MM.1S (cell line): ENCODE measurements around the gene NOD2.

Experiments
- DNase-seq: peaks from one replicate; pipeline ENCODE4 v3.0.0-alpha.2; 2015
- H2AFZ ChIP-seq: fragments of 300-600 bp; sonication (generic); 2 replicates; pipeline ENCODE4 v1.6.0; 2016; ENCODE audit warnings: antibody characterized with exemption, low read length
- H3F3A ChIP-seq: fragments of 300-600 bp; sonication (generic); 2 replicates; pipeline ENCODE4 v1.6.1; 2016; ENCODE audit warnings: mild to moderate bottlenecking, antibody characterized with exemption, low read length, moderate library complexity, mixed read lengths; ENCODE audit not compliant: insufficient read depth
- H3K27ac ChIP-seq: fragments of 300-600 bp; sonication (generic); 2 replicates; pipeline ENCODE4 v1.5.1; 2016; ENCODE audit warnings: mild to moderate bottlenecking, low read length
- H3K27me3 ChIP-seq: fragments of 300-600 bp; sonication (generic); replicated peaks from 2 replicates; pipeline ENCODE4 v1.6.0; 2016; ENCODE audit warnings: low read length; ENCODE audit not compliant: insufficient read depth
- H3K36me3 ChIP-seq: fragments of 300-600 bp; sonication (generic); replicated peaks from 2 replicates; pipeline ENCODE4 v1.6.1; 2016; ENCODE audit warnings: mild to moderate bottlenecking, low read length, mixed read lengths; ENCODE audit not compliant: insufficient read depth
- H3K4me1 ChIP-seq: fragments of 300-600 bp; sonication (generic); 2 replicates; pipeline ENCODE4 v1.6.1; 2016; ENCODE audit warnings: low read length, mixed read lengths
- H3K4me2 ChIP-seq: fragments of 300-600 bp; sonication (generic); 2 replicates; pipeline ENCODE4 v1.6.0; 2016; ENCODE audit warnings: low read depth, low read length
- H3K4me3 ChIP-seq: fragments of 300-600 bp; sonication (generic); 2 replicates; pipeline ENCODE4 v1.5.1; 2016; ENCODE audit warnings: low read length, mixed read lengths
- H3K79me2 ChIP-seq: fragments of 300-600 bp; sonication (generic); 2 replicates; pipeline ENCODE4 v1.6.1; 2016; ENCODE audit warnings: mixed run types, low read length, mixed read lengths
- H3K9ac ChIP-seq: fragments of 300-600 bp; sonication (generic); 2 replicates; pipeline ENCODE4 v1.6.1; 2016; ENCODE audit warnings: low read length, mixed read lengths
- H3K9me2 ChIP-seq: fragments of 300-600 bp; sonication (generic); replicated peaks from 2 replicates; pipeline ENCODE4 v1.6.1; 2016; ENCODE audit warnings: mild to moderate bottlenecking, low read length, mixed read lengths; ENCODE audit not compliant: insufficient read depth
- H3K9me3 ChIP-seq: fragments of 300-600 bp; sonication (generic); replicated peaks from 2 replicates; pipeline ENCODE4 v1.6.1; 2016; ENCODE audit warnings: mild to moderate bottlenecking, low read length, mixed read lengths; ENCODE audit not compliant: insufficient read depth
- H4K20me1 ChIP-seq: fragments of 300-600 bp; sonication (generic); 2 replicates; pipeline ENCODE4 v1.6.1; 2016; ENCODE audit warnings: mild to moderate bottlenecking, low read length, moderate library complexity, mixed read lengths; ENCODE audit not compliant: insufficient read depth
- EZH2 ChIP-seq: fragments of 300-600 bp; sonication (generic); optimal IDR thresholded peaks from 2 replicates; pipeline ENCODE3; 2017; ENCODE audit warnings: low read depth, mild to moderate bottlenecking, antibody characterized with exemption, low read length, mixed read lengths
- EZH2phosphoT487 ChIP-seq: fragments of 300-600 bp; sonication (generic); IDR thresholded peaks from 2 replicates; pipeline ENCODE4 v1.6.1; 2018; ENCODE audit warnings: antibody characterized with exemption, low read length
- TF ChIP-seq, protein P1 (sequence below): fragments of 300-600 bp; sonication (generic); IDR thresholded peaks from 2 replicates; pipeline ENCODE4 v1.5.1; 2016; ENCODE audit warnings: antibody characterized with exemption, low read length, mixed read lengths

NOD2 gene

DNA sequence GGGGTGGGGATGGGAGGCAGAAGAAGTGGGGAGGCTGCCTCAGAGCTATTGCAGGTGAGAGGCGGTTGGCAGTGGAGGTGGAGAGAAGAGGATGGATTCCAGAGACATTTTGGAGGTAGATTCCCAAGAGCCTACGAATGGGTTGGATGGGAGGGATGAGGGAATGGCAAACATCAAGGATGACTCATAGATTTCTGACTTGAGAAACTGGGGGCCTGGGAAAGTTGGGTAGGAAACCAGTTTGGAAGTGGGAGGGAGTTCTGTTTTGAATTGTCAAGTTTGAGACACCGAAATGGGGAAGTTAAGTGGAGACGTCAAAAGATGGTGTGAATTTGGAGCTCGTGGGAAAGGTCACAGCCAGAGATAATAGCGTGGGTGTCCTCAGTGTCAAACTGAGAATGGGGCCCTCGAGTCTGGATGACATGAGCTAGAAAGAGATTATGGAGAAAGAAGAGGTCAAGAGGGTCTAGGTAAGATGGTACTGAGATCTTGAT, 42.3 kb downstream of the NOD2 start:
- no peak overlapping the region for H3K4me3 ChIP-seq
- H3K9ac ChIP-seq, result no peak overlapping the region
- no peaks in the 10 kb centered on the region for H3K36me3 ChIP-seq
- no peaks in the 10 kb centered on the region for H3K79me2 ChIP-seq
- no peaks in the 10 kb centered on the region for H3K9me2 ChIP-seq
- H3K4me1 ChIP-seq, result no peaks in the 10 kb centered on the region
- no peak for TF ChIP-seq EZH2
- no peaks in the 10 kb centered on the region for H3F3A ChIP-seq
- no peaks in the 10 kb centered on the region for H3K9me3 ChIP-seq
- H3K4me2 ChIP-seq, result no peak overlapping the region
- no peak overlapping the region for H2AFZ ChIP-seq
- H4K20me1 ChIP-seq, result no peaks in the 10 kb centered on the region
- H3K27ac ChIP-seq, result no peak overlapping the region
- no peaks in the 10 kb centered on the region for H3K27me3 ChIP-seq
- DNase-seq, result no peak

DNA sequence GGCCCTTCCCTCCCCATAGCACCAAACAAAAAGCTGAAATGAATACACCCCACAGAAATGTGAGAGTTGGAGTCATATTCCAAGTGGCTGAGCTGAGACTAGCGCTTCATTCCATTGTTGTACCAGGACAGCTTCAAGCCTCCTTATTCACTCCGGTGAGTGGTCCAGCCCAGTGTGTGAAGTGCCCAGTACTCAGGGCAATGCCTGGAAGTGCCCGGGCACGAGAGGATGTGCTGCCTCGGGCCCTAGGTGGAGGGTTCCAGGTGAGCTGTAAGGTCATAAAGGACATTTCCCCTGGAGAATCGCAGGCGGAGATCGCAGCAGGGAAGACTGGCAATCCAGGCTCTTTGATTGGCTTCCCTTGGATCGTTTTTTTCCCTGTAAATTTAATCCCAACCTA, 43.0 kb downstream of the NOD2 start:
- no peak for DNase-seq
- Histone ChIP-seq H3K36me3 (no peaks in the 10 kb centered on the region), H3K4me2 (no peak overlapping the region), H3K4me3 (no peak overlapping the region), H3K9ac (no peak overlapping the region), H3K27me3 (no peaks in the 10 kb centered on the region), H3K27ac (no peak overlapping the region), H3K9me2 (no peaks in the 10 kb centered on the region), H3K79me2 (no peaks in the 10 kb centered on the region), H3K4me1 (0 out of 2 replicates have a peak, but pooled peaks cover 4% of the 10 kb centered on the region), H4K20me1 (no peaks in the 10 kb centered on the region), H2AFZ (no peak overlapping the region), H3K9me3 (no peaks in the 10 kb centered on the region), H3F3A (no peaks in the 10 kb centered on the region)
- no peak for TF ChIP-seq EZH2phosphoT487
- no peak for TF ChIP-seq EZH2
- TF ChIP-seq, protein P1, sequence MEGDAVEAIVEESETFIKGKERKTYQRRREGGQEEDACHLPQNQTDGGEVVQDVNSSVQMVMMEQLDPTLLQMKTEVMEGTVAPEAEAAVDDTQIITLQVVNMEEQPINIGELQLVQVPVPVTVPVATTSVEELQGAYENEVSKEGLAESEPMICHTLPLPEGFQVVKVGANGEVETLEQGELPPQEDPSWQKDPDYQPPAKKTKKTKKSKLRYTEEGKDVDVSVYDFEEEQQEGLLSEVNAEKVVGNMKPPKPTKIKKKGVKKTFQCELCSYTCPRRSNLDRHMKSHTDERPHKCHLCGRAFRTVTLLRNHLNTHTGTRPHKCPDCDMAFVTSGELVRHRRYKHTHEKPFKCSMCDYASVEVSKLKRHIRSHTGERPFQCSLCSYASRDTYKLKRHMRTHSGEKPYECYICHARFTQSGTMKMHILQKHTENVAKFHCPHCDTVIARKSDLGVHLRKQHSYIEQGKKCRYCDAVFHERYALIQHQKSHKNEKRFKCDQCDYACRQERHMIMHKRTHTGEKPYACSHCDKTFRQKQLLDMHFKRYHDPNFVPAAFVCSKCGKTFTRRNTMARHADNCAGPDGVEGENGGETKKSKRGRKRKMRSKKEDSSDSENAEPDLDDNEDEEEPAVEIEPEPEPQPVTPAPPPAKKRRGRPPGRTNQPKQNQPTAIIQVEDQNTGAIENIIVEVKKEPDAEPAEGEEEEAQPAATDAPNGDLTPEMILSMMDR, result no peak

DNA sequence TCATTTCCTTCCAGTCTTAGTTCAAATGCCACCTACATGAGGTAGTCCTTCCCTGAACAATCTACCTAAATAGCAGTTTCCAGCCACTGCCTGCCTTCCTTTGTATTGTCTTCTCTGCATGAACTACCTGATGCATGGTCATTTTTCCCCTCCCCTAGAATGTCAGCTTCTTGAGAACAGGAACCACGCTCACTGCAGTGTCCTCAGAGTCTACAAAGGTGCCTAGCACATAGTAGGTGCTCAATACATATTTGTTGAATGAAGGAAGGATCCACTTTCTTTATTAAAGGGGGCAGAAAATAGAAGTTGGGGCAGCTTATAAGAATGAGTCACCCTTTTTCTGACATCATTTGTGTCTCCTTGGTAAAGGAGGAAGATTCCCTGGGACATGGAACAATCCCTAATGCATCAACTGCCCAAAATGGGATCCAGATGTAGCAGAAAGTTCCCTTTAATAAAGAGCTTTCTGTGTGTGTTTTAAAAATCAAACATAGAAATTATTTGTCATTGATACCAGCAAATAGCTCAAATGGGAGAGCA, 44.1 kb downstream of the NOD2 start:
- no peak for DNase-seq
- no peak overlapping the region for H3K9ac ChIP-seq

DNA sequence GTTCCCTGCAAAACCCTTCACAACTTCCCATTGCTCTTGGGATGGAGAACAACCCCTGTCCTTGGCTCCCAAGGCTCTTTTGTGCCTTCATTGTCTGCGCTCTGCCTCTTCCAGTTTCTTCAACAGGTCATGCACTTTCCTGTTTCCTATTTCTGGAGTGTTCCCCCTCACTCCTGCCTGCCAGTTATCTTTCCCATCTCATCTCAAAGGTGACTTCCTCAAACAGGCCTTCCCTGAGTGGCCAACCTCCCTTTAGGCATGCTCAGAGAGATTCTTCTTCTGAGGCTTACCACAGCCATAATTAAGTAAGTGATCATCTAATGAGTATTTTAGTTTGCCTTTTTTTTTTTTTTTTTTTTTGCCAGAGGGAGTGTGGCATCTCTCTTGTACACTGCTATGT, 45.6 kb downstream of the NOD2 start:
- Histone ChIP-seq H3K4me3 (no peak overlapping the region), H3K4me1 (0 out of 2 replicates have a peak, but pooled peaks cover 7% of the 10 kb centered on the region), H3K79me2 (peaks cover 17% of the 10 kb centered on the region), H3K9ac (no peak overlapping the region), H3K27me3 (no peaks in the 10 kb centered on the region), H3F3A (no peaks in the 10 kb centered on the region), H3K9me3 (no peaks in the 10 kb centered on the region), H3K36me3 (no peaks in the 10 kb centered on the region), H3K4me2 (no peak overlapping the region), H4K20me1 (no peaks in the 10 kb centered on the region), H3K27ac (no peak overlapping the region), H3K9me2 (no peaks in the 10 kb centered on the region), H2AFZ (no peak overlapping the region)
- DNase-seq, result no peak
- no peak for TF ChIP-seq EZH2phosphoT487
- TF ChIP-seq, protein P1, result no peak

More for the DNA sequence above, 44.1 kb downstream of the NOD2 start:
- H3F3A ChIP-seq, result no peaks in the 10 kb centered on the region
- H3K27ac ChIP-seq, result no peak overlapping the region
- no peak overlapping the region for H3K4me3 ChIP-seq
- no peaks in the 10 kb centered on the region for H3K27me3 ChIP-seq
- no peaks in the 10 kb centered on the region for H3K9me2 ChIP-seq
- H2AFZ ChIP-seq, result no peak overlapping the region
- 0 out of 2 replicates have a peak, but pooled peaks cover 4% of the 10 kb centered on the region for H3K4me1 ChIP-seq
- no peaks in the 10 kb centered on the region for H4K20me1 ChIP-seq
- peaks cover 3% of the 10 kb centered on the region for H3K79me2 ChIP-seq
- H3K36me3 ChIP-seq, result no peaks in the 10 kb centered on the region
- TF ChIP-seq, protein P1, result no peak
- no peak for TF ChIP-seq EZH2
- no peak for TF ChIP-seq EZH2phosphoT487
- H3K4me2 ChIP-seq, result no peak overlapping the region
- no peaks in the 10 kb centered on the region for H3K9me3 ChIP-seq
